ENCODE results near the gene FGF11.
A peak's percentile ranks its signal among the peaks of the same experiment; 100 is the strongest.

FGF11 gene

DNA sequence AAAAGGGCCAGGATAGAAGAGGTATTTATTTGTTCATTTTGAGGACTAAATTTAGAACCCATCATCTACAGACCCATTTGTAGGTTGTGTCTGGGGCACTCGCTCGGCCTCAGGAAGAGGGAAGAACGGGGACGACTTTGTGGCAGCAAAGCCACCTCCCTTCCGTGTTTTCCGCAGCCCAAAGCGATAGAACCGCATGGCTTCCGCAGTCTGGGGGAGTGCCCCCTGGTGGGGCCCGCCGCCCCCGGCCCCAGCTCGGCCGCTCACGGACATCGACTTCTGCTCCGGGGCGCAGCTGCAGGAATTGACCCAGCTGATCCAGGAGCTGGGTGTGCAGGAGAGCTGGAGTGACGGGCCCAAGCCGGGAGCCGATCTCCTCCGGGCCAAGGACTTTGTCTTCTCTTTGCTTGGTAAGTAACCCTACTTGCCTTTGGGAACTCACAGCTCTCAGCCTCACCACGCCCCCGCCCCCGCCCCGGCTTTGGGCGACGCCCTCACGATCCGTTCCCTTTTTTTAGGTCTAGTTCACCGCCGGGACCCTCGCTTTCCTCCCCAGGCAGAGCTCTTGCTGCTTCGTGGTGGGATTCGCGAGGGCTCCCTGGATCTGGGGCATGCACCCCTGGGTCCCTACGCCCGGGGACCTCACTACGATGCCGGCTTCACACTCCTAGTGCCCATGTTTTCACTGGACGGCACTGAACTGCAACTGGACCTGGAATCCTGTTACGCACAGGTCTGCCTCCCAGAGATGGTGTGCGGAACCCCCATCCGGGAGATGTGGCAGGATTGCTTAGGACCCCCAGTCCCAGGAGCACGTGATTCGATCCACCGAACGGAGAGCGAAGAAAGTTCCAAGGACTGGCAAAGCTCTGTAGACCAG is 3.4 kb upstream of the FGF11 start:
- DNase-seq = peak; percentile 56

DNA sequence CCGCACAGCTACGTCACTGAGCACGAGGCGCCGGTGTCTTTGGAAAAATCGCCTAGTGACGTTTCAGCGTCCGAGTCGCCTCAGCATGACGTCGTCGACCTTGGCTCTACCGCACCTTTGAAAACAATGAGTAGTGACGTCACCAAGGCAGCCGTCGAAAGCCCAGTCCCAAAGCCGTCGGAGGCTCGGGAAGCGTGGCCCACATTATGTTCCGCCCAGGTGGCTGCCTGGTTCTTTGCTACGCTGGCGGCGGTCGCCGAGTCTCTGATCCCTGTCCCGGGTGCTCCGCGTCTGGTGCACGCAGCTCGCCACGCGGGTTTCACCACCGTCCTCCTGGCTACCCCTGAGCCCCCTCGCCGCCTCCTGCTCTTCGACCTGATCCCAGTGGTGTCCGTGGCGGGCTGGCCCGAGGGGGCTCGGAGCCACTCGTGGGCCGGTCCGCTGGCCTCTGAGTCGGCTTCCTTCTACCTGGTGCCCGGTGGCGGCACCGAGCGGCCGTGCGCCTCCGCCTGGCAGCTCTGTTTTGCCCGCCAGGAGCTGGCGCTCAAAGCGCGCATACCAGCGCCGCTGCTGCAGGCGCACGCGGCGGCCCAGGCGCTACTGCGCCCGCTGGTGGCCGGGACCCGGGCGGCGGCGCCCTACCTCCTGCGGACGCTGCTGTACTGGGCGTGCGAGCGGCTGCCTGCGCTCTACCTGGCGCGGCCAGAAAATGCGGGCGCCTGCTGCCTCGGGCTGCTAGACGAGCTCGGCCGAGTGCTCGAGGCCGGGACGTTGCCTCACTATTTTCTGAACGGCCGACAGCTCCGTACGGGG is 2.5 kb upstream of the FGF11 start:
- peak; percentile 85 for DNase-seq

DNA sequence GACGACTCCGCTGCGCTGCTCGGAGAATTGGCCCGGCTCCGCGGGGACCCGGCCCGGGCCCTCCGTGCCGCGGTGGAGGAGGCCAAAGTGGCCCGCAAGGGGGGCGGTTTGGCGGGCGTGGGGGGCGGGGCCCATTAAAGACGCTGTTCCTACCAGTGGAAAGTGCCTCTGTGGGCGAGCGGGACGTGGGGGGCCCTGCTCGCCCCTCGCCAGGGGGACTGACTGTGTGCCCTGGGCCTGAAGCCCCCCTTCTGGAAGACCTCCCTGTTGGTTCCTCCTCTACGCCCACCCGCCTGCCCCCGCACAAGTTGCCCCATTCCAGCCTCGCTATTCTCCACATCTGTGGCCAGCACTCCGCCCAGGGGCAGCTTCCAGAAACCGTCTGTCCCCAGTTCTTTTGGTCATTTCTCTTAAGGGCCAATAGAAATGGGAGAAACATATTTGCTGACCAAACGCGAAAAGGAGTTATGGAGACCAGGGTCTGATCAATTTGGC is 1.9 kb upstream of the FGF11 start:
- no peak for DNase-seq

DNA sequence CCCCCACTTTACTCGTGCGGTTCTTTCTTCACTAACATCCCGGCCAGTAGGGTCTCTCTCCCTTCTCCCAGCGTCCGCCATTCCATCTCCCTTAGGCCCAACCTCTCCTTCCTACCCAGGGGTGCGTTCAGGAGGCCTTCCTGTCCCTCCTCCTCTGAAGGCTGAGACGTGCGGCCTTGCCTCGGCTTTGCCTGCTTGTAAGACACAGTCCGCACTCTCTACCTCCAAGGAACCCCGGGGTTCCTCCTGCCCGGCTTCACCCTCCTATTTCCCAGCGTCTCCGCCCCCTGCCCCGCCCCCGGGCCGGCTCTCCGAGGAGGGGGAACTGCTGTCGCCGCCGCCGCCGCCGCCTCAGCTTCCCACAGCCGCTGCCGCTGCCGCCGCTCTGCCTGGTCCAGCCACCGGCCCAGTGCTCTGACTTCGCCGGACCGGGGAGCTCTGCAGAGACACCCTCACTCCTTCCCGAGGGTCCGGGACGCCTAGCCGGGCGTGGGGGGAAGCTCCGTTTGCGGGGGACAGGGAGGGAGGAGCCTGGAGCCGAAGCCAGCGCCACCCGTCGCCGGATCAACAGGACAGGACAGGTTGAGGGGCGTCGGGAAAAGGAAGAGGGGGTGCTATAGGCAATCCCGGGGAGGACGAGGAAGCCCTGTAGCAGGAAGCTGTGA is 1.2 kb upstream of the FGF11 start:
- peak; percentile 67 for DNase-seq

DNA sequence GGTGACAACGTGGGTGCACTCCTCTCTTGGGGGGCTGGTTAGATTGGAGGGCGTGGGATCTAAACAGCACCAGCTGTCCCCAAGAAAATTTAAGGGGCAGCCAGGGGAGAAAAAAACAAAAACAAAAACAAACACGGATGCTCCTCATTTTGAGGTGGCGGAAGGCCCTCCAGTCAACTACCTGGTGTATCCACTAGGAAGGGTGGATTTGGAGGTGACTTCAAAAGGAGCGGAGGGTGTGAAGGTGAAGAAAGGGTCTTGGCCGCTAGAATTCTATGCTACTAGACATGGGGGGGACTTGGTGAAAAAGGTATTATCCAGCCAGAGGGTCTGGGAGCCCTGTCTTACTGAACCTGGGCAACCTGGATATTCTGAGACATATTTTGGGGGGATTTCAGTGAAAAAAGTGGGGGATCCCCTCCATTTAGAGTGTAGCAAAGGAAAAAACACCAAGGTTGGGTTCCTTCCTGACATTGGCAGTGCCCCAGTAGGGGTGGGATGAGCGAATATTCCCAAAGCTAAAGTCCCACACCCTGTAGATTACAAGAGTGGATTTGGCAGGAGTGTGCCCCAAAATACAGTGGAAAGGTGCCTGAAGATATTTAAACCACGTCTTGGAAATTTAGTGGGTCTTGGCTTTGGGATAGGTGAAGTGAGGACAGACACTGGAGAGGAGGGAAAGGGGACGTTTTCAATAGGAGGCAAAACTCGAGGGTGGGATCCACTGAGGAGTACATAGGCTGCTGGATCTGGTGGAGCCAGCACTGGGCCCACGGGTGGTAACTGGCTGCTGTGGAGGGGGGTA is 454 bp upstream of the FGF11 start:
- no peak for DNase-seq

DNA sequence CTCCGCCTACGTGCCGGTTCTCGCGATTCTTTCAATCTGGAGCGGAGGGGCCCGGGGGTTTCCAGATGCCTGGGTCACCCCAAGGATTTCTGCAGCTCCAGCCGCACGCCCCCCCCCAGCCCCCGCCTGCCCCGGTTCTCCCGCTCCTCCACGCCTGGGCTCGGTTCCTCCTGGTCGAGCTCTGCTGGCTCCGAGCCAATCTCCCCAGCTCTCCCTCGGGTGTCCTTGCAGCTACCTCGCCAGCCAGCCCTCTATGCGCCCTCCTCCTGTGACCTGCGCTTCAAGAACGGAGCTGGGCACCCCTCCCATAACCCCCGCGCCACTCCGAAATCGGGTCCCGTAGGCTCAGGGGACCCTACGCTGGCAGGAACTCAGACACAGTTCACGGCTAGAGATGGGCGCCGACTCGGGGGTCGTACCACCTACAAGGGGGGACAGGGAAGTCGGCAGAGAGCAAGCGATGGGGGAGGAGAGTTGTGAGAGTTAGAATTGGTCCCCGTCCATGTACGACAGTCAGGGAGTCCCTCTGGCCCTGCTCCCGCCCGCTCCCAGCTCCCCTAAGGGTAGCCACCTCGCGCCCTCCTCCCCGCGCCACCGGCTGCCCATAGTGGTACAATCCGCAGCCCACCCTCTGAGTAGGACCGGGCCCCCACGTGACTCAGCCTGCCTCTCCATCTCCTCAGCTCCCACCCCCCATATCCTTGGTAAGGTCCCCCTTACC is 961 bp downstream of the FGF11 start:
- peak; percentile 33 for DNase-seq

DNA sequence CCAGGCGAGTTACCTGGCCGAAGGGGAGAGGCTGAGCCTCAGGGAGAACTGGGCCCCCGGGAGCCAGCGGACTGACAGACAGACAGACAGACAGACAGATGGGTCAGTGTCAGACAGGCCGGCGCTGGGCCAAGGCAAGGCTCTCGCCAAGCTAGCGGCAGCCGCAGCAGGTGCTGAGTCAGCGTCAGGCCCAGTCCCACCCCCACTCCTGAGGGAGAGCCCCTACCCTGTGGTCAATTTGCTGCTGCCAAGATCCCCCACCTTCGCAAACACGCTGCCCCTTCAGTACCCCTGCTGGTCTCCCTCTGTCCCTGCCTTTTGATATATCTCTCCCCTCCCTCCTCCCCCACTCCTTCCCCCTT is 1.5 kb downstream of the FGF11 start:
- peak; percentile 30 for DNase-seq

DNA sequence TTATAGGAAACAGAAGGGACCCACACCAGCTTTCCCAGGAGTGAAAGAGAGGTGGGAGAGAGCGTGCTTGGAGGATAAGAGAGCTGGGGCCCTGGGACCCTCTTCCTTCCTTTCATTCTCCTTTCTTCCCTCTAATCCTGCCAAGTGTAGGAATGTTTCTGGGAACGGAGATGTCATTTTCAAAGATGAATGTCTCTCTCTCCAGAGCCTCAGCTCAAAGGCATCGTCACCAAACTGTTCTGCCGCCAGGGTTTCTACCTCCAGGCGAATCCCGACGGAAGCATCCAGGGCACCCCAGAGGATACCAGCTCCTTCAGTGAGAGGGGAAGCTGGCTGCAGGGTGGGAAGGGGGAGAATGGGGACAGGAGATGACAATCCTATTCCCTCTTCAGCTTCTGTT is 2.0 kb downstream of the FGF11 start:
- DNase-seq = no peak

DNA sequence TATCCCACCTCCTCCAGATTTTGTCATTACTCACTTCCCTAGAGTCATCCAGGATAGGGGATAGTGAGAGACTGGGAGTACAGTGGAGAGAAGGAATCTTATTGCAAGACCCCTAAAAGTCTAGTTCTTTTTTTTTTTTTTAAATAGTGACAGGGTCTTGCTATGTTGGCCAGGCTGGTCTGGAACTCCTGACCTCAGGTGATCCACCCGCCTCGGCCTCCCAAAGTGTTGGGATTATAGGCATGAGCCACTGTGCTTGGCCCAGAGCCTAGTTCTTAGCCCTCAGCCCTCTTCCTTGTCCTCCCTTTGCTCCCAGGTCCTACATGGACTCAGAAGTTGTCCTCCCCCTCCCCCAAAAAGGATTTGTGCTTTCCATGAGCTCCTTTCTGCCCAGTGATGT is 2.8 kb downstream of the FGF11 start:
- no peak for DNase-seq

DNA sequence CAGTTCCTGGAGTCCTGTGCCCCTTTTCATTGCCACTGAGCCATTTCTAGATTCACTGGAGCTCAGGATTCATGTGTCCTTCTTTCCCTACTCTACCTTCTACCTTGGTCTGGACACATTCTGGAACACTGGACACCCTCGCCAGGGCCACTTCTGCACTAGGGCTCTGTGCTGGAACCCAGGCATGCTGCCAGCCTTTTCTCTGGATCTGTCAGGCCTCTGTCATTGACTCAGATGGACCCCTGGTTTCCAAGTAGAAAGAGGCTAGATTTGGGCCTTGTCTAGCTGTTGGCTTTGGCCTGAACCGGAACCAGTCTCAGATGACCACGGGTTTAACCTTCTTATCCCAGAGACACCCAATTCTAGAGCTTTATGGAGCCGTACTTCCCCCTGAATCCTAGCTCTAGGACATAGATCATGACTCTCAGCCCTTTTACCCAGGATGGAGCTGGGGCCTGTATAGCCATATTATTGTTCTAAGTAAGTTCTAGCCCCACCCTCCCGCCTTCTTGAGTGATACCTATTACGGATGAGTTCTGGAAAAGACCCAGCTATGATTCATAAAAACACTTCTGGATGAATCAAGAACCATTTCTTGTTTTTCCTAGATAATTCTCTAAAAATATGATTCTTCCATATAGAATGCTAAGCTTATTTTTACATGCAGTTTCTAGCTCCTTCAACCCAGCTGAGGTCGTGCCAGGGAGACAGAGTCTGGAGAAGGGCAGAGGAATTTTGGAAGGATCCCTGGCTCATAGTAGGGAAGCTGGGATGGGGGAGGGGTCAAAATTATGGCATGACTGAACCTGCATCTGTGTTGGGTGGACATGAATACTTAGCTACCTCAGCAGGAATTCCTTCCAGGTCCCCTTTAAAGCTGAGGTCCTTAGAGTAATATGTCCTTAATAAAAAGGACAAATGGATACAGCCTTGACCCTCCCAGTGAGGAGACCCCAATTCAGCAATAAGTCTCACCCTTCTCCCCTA is 4.5 kb downstream of the FGF11 start:
- DNase-seq = no peak

DNA sequence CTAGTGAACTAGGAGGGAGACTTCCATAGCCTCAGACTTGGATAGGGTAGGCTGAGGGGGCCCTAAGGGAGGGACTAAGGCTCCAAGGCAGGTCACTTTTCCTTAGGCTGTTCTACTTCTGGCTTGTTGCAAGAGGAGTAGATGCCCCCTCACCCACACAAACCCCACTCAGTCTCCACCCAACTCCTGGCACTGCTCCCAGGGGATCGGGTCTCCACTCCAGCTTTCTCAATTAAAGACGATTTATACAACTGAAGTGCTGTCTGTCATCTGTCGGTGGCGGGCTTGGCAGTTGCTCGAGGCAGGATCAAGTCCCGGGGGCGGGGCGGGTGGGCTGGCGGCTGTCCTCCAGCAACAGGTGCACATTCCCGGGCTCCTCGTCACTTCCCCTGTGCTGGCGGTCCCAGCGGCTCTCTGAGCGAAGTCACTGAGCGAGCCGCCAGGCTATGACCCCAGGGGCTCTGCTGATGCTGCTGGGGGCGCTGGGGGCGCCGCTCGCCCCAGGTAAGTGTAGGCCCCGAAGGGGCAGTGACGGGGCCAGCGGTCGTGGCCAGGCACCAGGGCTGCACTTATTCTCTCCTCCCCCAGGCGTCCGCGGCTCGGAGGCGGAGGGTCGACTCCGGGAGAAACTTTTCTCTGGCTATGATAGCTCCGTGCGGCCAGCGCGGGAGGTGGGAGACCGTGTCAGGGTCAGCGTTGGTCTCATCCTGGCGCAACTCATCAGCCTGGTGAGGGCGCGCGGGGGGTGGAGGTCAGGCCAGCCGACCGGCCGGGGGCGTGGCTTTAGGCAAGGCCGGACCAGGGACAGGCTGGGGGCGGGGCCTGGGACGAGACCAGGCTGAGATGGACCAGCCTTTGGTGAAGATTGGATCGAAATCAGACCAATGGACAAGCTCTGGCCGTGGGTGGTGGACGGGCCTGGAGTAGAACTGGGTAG is 5.6 kb downstream of the FGF11 start, which contains the start of gene CHRNB1:
CHRNB1 (plus strand) TSS at position 380 of the 937 bp plus-strand sequence; CDS start at position 447, 67 bp downstream.
- DNase-seq = peak; percentile 61

DNA sequence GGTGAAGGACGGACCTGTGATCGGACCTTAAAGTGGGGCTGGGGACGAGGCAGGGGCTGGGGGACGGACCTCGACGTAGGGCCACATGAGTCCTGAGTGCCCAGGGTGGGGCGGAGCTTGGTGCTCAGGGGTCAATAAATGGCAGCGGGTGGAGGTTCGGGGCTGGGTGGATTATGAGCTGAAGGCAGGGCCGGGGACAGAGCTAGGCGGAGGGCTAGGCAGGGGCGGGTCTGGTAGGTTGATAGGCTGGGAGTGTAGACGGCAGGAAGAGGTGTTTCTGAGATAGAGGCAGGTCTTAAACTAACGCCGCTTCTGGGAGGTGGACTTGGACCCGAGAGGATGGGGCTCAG is 6.3 kb downstream of the FGF11 start:
- DNase-seq = no peak

DNA sequence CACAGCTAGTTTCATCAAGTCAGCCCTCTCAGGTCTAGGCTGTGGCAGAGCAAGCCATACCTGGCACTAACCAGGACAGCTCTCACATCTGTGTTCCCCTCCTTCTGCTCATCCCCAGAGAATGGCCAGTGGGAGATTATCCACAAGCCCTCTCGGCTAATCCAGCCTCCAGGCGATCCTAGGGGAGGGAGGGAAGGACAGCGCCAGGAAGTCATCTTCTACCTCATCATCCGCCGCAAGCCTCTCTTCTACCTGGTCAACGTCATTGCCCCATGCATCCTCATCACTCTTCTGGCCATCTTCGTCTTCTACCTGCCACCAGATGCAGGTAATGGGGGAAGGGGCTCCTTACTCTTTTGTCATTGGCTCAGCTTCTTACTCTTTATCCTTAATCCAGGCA is 9.1 kb downstream of the FGF11 start:
- DNase-seq = no peak

DNA sequence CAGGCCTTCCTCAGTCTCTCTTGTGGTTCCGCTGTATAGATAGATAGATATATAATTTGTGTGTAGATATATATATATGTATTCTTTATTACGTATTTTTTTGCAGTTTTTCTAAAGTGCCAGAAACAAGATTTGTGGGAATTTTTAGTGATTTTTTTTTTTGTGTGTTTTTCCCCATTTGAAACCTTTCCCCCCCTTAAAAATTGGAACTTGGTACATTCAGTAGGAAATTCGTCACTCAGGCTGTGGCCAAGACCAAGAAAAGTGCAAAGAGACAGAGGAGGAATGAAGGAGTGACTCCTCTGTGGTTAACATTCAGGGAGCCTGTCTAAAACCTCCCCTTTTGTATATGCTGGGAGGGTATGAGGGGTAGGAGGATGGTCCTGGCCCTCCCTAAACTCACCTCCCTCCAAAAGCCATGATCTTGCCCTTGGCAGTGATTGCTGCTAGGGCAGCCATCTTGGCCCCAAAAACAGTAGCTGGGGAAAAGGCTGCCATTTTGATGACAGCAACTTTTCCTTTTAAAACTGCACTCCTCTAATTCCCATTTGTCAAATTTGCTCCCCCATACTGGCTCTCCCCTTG is 20.7 kb downstream of the FGF11 start:
- DNase-seq = no peak

DNA sequence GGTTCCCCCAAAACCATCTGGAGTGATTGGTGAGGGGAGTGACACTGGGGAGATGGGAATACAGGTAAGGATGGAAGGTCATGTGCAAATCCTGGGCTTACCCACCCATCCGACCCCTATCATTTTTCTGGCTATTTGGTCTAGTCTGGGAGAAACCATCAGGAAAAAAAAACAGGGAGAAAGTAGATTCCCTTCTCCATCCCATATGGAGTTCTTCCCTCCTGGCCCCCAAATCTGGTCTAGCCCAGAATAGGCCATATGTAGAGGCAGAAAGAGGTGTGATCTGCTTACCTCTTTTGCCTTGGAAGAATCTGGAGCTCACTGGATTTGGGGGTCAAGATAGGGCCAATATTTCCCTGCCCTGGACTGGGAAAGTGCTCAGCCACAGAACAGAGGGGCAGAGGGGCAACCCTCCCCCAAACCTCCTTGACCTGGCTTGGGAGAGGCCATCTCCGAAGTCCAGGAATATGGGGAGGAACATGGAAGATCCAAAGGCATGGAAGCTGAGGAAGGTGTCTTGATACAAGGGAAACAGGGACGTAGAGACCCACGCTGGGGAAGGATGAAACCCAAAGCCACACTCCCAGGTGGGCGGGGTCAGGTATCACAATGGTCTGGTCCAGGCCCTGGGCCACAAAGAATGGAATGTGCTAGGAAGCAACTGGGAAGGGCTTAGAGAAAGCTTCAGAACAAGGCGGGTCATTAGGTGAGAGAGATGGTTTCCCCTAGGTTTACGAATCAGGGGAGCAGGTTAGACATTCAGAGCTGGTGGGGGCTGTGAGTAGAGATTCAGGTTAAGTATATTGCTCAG is 21.7 kb downstream of the FGF11 start:
- DNase-seq = no peak

DNA sequence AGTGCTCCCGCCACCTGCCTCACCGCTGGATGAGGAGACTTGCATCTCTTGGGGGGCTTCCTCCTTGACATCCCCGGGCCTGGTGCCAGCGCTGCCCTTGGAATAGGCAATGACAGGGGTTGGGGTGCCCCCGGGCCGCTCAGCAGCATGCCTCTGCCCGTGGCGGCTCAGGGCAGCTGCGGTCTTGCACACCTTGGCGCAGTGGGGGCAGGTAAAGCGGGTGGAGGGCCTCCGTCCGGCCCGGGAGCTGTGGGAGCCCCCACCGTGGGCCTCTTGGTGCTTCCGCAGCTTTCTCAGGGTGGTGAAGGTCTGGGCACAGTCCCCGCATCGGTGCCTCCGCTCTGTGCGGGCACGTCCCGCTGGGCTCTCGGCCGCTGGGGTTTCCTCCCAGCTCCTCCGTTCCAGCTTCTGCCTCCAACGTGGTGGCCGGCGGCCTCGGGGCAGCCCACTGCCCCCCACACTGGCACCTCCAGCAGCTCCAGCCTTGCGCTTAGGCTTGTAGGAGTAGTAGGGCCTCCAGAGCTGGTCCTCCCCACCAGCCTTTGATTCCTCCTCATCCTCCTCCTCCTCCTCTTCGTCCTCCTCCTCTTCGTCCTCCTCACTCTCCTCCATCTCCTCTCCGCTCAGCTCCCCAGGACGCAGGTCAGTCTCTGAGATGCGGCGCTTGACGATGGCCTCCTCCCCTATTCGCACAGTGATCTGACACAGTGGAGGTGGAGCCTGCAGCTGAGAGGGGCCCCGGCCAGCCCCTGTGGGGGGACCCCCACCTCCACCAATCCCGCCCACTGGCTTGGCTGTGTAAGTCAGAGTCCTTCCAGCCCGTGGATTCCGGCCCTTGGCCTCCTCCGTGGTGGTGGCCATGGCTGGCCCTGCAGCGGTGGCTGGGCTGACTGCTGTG is 23.4 kb downstream of the FGF11 start:
- DNase-seq = no peak

DNA sequence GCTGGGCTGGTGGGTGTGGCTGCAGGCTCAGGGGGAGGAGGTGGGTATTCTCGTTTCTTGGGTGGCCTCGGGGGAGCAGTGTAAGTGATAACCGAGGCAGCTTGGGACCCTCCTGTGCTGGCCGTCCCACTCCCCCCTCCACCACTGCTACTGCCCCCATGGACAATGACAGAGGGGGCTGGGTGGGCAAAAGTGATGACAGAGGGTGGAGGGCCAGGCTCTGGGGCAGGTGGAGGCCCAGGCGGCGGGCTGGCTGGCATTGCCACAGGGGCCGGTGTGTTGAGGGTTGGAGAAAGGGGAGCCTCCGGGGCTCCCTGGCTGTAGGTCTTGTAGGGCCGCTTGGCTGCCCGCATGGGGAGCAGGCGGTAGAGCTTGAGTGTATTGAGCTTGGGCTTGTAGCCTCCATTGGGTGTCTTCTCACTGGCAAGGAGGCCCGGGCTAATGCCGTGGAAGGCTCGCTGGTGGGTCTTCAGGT is 24.1 kb downstream of the FGF11 start:
- no peak for DNase-seq

Data from CD4-positive, alpha-beta T cell treated with Interleukin-15 for 1 hour (primary cell).